WTC11 (cell line): Measurements from ENCODE around the gene ZWINT. TPM values are rescaled to one million over a fixed set of nuclear protein-coding genes. Genes with fewer than 3 reads are reported as not detected.

Experiments
- ATAC-seq: fragments of 200-7000 bp; cut with Tn5 transposase; 2 replicates; pipeline ENCODE4 v1.10.0; 2021; ENCODE audit warnings: mild to moderate bottlenecking, moderate library complexity
- Bru-seq: library from RNA; stranded (reverse); fragments of 400-500 nt; gene quantifications from one replicate; lab custom pipeline; 2021; lab: Mats Ljungman, UMichigan
- CTCF ChIA-PET: fragments of 300-600 bp; sonication (Branson Sonifier 250); formaldehyde crosslinking; loops from one replicate; lab custom pipeline; 2021; ENCODE audit warnings: antibody characterized with exemption; lab: Charles Lee
- POLR2A ChIA-PET: fragments of 350-600 bp; sonication (Branson Sonifier 250); formaldehyde crosslinking; loops from one replicate; lab custom pipeline; 2021; ENCODE audit warnings: antibody characterized with exemption; lab: Charles Lee
- DNase-seq: peaks from one replicate; pipeline ENCODE4 v3.0.0; 2021; ENCODE audit warnings: low spot score
- H3K27ac Mint-ChIP-seq: 2 replicates; pipeline ENCODE4 v1.8.0; 2021; ENCODE audit warnings: mixed read lengths
- H3K27me3 Mint-ChIP-seq: 2 replicates; pipeline ENCODE4 v1.8.0; 2021; ENCODE audit warnings: low read depth, mild to moderate bottlenecking, moderate library complexity, mixed read lengths
- H3K36me3 Mint-ChIP-seq: 2 replicates; pipeline ENCODE4 v1.8.0; 2021; ENCODE audit warnings: mixed read lengths
- H3K4me1 Mint-ChIP-seq: 2 replicates; pipeline ENCODE4 v1.8.0; 2022; ENCODE audit warnings: mixed read lengths
- H3K4me3 Mint-ChIP-seq: 2 replicates; pipeline ENCODE4 v1.8.0; 2021; ENCODE audit warnings: mild to moderate bottlenecking, moderate library complexity, mixed read lengths
- H3K9me3 Mint-ChIP-seq: 2 replicates; pipeline ENCODE4 v1.8.0; 2021; ENCODE audit warnings: mixed read lengths
- CREM ChIP-seq: sonication (generic); formaldehyde crosslinking; IDR thresholded peaks from 2 replicates; pipeline ENCODE4 v1.8.1; 2022; ENCODE audit warnings: mild to moderate bottlenecking, missing genetic modification reagents, moderate library complexity
- ETV6 ChIP-seq: sonication (generic); formaldehyde crosslinking; IDR thresholded peaks from 2 replicates; pipeline ENCODE4 v1.8.1; 2022; ENCODE audit warnings: mild to moderate bottlenecking, missing genetic modification reagents
- FOXK1 ChIP-seq: sonication (generic); formaldehyde crosslinking; IDR thresholded peaks from 2 replicates; pipeline ENCODE4 v1.8.0; 2022; ENCODE audit warnings: mild to moderate bottlenecking, moderate library complexity, missing genetic modification reagents
- FOXP1 ChIP-seq: sonication (generic); formaldehyde crosslinking; IDR thresholded peaks from 2 replicates; pipeline ENCODE4 v1.8.0; 2022; ENCODE audit warnings: missing genetic modification reagents, mild to moderate bottlenecking, moderate library complexity, borderline replicate concordance
- GABPB1 ChIP-seq: sonication (generic); formaldehyde crosslinking; IDR thresholded peaks from 2 replicates; pipeline ENCODE4 v1.8.1; 2023; ENCODE audit warnings: mild to moderate bottlenecking, missing genetic modification reagents
- MYBL2 ChIP-seq: sonication (generic); formaldehyde crosslinking; IDR thresholded peaks from 2 replicates; pipeline ENCODE4 v1.8.1; 2023; ENCODE audit warnings: mild to moderate bottlenecking, moderate library complexity, missing genetic modification reagents
- NFE2L1 ChIP-seq: sonication (generic); formaldehyde crosslinking; IDR thresholded peaks from 2 replicates; pipeline ENCODE4 v1.8.1; 2023; ENCODE audit warnings: missing genetic modification reagents
- NFYB ChIP-seq: sonication (generic); formaldehyde crosslinking; conservative IDR thresholded peaks from 2 replicates; pipeline ENCODE4 v1.8.0; 2022; ENCODE audit warnings: low read depth, missing genetic modification reagents
- RORB ChIP-seq: fragments of 250-450 bp; sonication (Bioruptor Pico); IDR thresholded peaks from 2 replicates; pipeline ENCODE4 v1.9.0; 2021; ENCODE audit warnings: mild to moderate bottlenecking
- SP1 ChIP-seq: sonication (generic); formaldehyde crosslinking; conservative IDR thresholded peaks from 2 replicates; pipeline ENCODE4 v1.8.1; 2022; ENCODE audit warnings: missing genetic modification reagents
- TEAD1 ChIP-seq: sonication (generic); formaldehyde crosslinking; IDR thresholded peaks from 2 replicates; pipeline ENCODE4 v1.8.0; 2022; ENCODE audit warnings: mild to moderate bottlenecking, missing genetic modification reagents
- TP53 ChIP-seq: sonication (generic); formaldehyde crosslinking; IDR thresholded peaks from 2 replicates; pipeline ENCODE4 v1.8.1; 2023; ENCODE audit warnings: mild to moderate bottlenecking, missing genetic modification reagents
- ZNF232 ChIP-seq: sonication (generic); formaldehyde crosslinking; IDR thresholded peaks from 2 replicates; pipeline ENCODE4 v1.8.0; 2022; ENCODE audit warnings: mild to moderate bottlenecking, missing genetic modification reagents
- ZNF317 ChIP-seq: sonication (generic); formaldehyde crosslinking; IDR thresholded peaks from 2 replicates; pipeline ENCODE4 v1.8.1; 2023; ENCODE audit warnings: low read depth, mild to moderate bottlenecking, moderate library complexity, missing genetic modification reagents, borderline replicate concordance
- long read RNA-seq, 3 experiments: library from RNA in 1 of 3; library from capped mRNA in 1 of 3; library from polyadenylated mRNA in 1 of 3; unstranded in 2 of 3; stranded (forward) in 1 of 3; transcript quantifications; one replicate each; pipeline ENCODE4 v2.0.0, GENCODE V29; 2021
- total RNA-seq: library from RNA; stranded (reverse); gene quantifications from 3 replicates; pipeline ENCODE4 v1.2.3, GENCODE V29; 2021
- TF ChIP-seq, protein P1 (sequence below): sonication (generic); formaldehyde crosslinking; IDR thresholded peaks from 2 replicates; pipeline ENCODE4 v1.8.0; 2022; ENCODE audit warnings: mild to moderate bottlenecking, missing genetic modification reagents
- TF ChIP-seq, protein P2 (sequence below): sonication (generic); formaldehyde crosslinking; IDR thresholded peaks from 2 replicates; pipeline ENCODE4 v1.8.1; 2022; ENCODE audit warnings: low read depth, mild to moderate bottlenecking, moderate library complexity, missing genetic modification reagents, borderline replicate concordance
- TF ChIP-seq, protein P3 (sequence below): sonication (generic); formaldehyde crosslinking; IDR thresholded peaks from 2 replicates; pipeline ENCODE4 v1.8.1; 2022; ENCODE audit warnings: mild to moderate bottlenecking, missing genetic modification reagents, moderate library complexity, borderline replicate concordance
- TF ChIP-seq, protein P4 (sequence below): sonication (generic); formaldehyde crosslinking; IDR thresholded peaks from 2 replicates; pipeline ENCODE4 v1.8.1; 2022; ENCODE audit warnings: mild to moderate bottlenecking, moderate library complexity, missing genetic modification reagents
- TF ChIP-seq, protein P5 (sequence below): sonication (generic); formaldehyde crosslinking; IDR thresholded peaks from 2 replicates; pipeline ENCODE4 v1.8.0; 2022; ENCODE audit warnings: mild to moderate bottlenecking, missing genetic modification reagents
- TF ChIP-seq, protein P6 (sequence below): sonication (generic); formaldehyde crosslinking; IDR thresholded peaks from 2 replicates; pipeline ENCODE4 v1.8.1; 2023; ENCODE audit warnings: mild to moderate bottlenecking, missing genetic modification reagents, moderate library complexity
- TF ChIP-seq, protein P7 (sequence below): sonication (generic); formaldehyde crosslinking; IDR thresholded peaks from 2 replicates; pipeline ENCODE4 v1.8.1; 2023; ENCODE audit warnings: mild to moderate bottlenecking, missing genetic modification reagents, borderline replicate concordance

Gene ZWINT, protein sequence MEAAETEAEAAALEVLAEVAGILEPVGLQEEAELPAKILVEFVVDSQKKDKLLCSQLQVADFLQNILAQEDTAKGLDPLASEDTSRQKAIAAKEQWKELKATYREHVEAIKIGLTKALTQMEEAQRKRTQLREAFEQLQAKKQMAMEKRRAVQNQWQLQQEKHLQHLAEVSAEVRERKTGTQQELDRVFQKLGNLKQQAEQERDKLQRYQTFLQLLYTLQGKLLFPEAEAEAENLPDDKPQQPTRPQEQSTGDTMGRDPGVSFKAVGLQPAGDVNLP
- 66.9 to 67.8 TPM (median 67.8 TPM) in 3 replicates for total RNA-seq
- Bru-seq, nascent RNA, result percentile 97 among the genes with signal in this experiment
- long read RNA-seq, experiment 1, transcript ZWINT-204 (8 exons, 1,851 nt), result minor isoform, 28 of 425 reads
- long read RNA-seq, experiment 1, transcript ZWINT-203 (9 exons, 1,872 nt), result major isoform, 236 of 425 reads
- long read RNA-seq, experiment 1, transcript ZWINT-209 (7 exons, 1,961 nt), result minor isoform, 12 of 425 reads
- long read RNA-seq, experiment 1, transcript ZWINT-202 (9 exons, 807 nt), result minor isoform, 34 of 425 reads
- long read RNA-seq, experiment 1, partial matches to known transcripts, result 28 of 425 reads
- long read RNA-seq, experiment 1, other reads (novel, unspliced or antisense), result 86 of 425 reads
- long read RNA-seq, experiment 2, transcript ZWINT-202 (9 exons, 807 nt), result minor isoform, 9 of 105 reads
- long read RNA-seq, experiment 2, transcript ZWINT-203 (9 exons, 1,872 nt), result major isoform, 37 of 105 reads
- long read RNA-seq, experiment 2, partial matches to known transcripts, result 15 of 105 reads
- long read RNA-seq, experiment 2, other reads (novel, unspliced or antisense), result 40 of 105 reads
- long read RNA-seq, experiment 3, transcript ZWINT-203 (9 exons, 1,872 nt), result major isoform, 238 of 441 reads
- long read RNA-seq, experiment 3, transcript ZWINT-204 (8 exons, 1,851 nt), result minor isoform, 26 of 441 reads
- long read RNA-seq, experiment 3, transcript ZWINT-209 (7 exons, 1,961 nt), result minor isoform, 8 of 441 reads
- long read RNA-seq, experiment 3, transcript ZWINT-202 (9 exons, 807 nt), result minor isoform, 31 of 441 reads
- long read RNA-seq, experiment 3, partial matches to known transcripts, result 40 of 441 reads
- long read RNA-seq, experiment 3, other reads (novel, unspliced or antisense), result 98 of 441 reads

DNA sequence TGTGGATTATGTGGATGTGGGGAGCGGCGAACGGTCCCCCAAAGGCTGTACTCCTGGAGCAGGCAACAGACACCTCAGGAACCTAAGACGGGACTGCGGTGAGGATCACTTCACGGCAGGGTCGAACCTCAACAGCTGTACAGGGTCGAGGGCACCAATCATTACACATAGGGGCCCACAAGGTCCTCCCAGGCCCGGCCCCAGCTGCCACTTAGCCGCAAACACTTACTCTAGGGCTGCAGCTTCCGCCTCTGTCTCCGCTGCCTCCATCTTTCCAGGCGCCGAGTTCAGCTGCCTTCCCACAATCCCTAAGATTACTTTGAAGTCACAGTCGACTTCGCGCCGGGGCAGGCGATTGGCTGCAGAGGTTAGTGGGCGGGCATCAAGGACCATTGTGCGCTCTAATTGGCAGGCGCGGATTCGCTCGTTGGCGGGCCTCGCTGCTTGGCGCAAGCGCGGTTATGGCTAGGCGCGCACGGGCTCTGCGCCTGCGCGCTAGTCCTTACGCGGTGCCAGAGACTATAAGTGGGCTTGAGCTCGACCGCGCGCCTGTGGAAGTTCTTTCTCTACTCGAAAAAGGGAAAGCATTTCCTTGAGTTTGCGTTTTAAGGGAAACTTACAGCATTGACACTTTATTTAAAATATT is at the start of gene ZWINT:
Gene ZWINT, minus strand, starts transcription at position 293 of the 646 bp plus-strand sequence. Its CDS starts 23 bp downstream, at position 270.
- Mint-ChIP-seq H3K9me3 (no peaks in the 10 kb centered on the region), H3K4me3 (peak within 1 kb of the TSS; percentile 100), H3K27me3 (no peaks in the 10 kb centered on the region; the same call in 1 of the 2 replicates), H3K27ac (peak within 1 kb of the TSS; percentile 94), H3K36me3 (peaks cover 31% of the 10 kb centered on the region), H3K4me1 (peaks cover 15% of the 10 kb centered on the region)
- CTCF ChIA-PET, result interaction anchor here (0.6 to 1.5 kb wide), 3 partner anchors 9 to 421 kb away, joined by 3 to 7 read pairs (median 3); no protein-coding TSS in a partner anchor
- ATAC-seq (peak; percentile 99), DNase-seq (peak; percentile 94)
- TF ChIP-seq, protein P1, sequence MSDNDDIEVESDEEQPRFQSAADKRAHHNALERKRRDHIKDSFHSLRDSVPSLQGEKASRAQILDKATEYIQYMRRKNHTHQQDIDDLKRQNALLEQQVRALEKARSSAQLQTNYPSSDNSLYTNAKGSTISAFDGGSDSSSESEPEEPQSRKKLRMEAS (CRISPR knock-in tag), result peak; percentile 50; the same call in 1 of the 2 replicates
- TF ChIP-seq MYBL2 (CRISPR knock-in tag) (peak; percentile 57; the same call in 1 of the 2 replicates), RORB (CRISPR knock-in tag) (no peak), NFE2L1 (0 out of 2 replicates have a peak, but pooled peaks have one; percentile 33), NFYB (peak; percentile 91), SP1 (CRISPR knock-in tag) (peak; percentile 68), ZNF232 (no peak), ZNF317 (CRISPR knock-in tag) (no peak), GABPB1 (CRISPR knock-in tag) (peak; percentile 75), TP53 (CRISPR knock-in tag) (no peak), FOXK1 (CRISPR knock-in tag) (peak; percentile 67; the same call in 1 of the 2 replicates), CREM (CRISPR knock-in tag) (peak; percentile 54; the same call in 1 of the 2 replicates), TEAD1 (CRISPR knock-in tag) (0 out of 2 replicates have a peak, but pooled peaks have one; percentile 19), ETV6 (0 out of 2 replicates have a peak, but pooled peaks have one; percentile 13), FOXP1 (CRISPR knock-in tag) (peak; percentile 59; the same call in 1 of the 2 replicates)
- TF ChIP-seq, protein P2, sequence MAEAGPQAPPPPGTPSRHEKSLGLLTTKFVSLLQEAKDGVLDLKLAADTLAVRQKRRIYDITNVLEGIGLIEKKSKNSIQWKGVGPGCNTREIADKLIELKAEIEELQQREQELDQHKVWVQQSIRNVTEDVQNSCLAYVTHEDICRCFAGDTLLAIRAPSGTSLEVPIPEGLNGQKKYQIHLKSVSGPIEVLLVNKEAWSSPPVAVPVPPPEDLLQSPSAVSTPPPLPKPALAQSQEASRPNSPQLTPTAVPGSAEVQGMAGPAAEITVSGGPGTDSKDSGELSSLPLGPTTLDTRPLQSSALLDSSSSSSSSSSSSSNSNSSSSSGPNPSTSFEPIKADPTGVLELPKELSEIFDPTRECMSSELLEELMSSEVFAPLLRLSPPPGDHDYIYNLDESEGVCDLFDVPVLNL (CRISPR knock-in tag), result peak; percentile 96
- TF ChIP-seq, protein P3, sequence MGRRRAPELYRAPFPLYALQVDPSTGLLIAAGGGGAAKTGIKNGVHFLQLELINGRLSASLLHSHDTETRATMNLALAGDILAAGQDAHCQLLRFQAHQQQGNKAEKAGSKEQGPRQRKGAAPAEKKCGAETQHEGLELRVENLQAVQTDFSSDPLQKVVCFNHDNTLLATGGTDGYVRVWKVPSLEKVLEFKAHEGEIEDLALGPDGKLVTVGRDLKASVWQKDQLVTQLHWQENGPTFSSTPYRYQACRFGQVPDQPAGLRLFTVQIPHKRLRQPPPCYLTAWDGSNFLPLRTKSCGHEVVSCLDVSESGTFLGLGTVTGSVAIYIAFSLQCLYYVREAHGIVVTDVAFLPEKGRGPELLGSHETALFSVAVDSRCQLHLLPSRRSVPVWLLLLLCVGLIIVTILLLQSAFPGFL (CRISPR knock-in tag), result no peak
- TF ChIP-seq, protein P4, sequence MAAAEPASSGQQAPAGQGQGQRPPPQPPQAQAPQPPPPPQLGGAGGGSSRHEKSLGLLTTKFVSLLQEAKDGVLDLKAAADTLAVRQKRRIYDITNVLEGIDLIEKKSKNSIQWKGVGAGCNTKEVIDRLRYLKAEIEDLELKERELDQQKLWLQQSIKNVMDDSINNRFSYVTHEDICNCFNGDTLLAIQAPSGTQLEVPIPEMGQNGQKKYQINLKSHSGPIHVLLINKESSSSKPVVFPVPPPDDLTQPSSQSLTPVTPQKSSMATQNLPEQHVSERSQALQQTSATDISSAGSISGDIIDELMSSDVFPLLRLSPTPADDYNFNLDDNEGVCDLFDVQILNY (CRISPR knock-in tag), result peak; percentile 94
- TF ChIP-seq, protein P5, sequence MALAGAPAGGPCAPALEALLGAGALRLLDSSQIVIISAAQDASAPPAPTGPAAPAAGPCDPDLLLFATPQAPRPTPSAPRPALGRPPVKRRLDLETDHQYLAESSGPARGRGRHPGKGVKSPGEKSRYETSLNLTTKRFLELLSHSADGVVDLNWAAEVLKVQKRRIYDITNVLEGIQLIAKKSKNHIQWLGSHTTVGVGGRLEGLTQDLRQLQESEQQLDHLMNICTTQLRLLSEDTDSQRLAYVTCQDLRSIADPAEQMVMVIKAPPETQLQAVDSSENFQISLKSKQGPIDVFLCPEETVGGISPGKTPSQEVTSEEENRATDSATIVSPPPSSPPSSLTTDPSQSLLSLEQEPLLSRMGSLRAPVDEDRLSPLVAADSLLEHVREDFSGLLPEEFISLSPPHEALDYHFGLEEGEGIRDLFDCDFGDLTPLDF (CRISPR knock-in tag), result 0 out of 2 replicates have a peak, but pooled peaks have one; percentile 22
- TF ChIP-seq, protein P6, sequence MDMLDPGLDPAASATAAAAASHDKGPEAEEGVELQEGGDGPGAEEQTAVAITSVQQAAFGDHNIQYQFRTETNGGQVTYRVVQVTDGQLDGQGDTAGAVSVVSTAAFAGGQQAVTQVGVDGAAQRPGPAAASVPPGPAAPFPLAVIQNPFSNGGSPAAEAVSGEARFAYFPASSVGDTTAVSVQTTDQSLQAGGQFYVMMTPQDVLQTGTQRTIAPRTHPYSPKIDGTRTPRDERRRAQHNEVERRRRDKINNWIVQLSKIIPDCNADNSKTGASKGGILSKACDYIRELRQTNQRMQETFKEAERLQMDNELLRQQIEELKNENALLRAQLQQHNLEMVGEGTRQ (CRISPR knock-in tag), result no peak
- TF ChIP-seq, protein P7, sequence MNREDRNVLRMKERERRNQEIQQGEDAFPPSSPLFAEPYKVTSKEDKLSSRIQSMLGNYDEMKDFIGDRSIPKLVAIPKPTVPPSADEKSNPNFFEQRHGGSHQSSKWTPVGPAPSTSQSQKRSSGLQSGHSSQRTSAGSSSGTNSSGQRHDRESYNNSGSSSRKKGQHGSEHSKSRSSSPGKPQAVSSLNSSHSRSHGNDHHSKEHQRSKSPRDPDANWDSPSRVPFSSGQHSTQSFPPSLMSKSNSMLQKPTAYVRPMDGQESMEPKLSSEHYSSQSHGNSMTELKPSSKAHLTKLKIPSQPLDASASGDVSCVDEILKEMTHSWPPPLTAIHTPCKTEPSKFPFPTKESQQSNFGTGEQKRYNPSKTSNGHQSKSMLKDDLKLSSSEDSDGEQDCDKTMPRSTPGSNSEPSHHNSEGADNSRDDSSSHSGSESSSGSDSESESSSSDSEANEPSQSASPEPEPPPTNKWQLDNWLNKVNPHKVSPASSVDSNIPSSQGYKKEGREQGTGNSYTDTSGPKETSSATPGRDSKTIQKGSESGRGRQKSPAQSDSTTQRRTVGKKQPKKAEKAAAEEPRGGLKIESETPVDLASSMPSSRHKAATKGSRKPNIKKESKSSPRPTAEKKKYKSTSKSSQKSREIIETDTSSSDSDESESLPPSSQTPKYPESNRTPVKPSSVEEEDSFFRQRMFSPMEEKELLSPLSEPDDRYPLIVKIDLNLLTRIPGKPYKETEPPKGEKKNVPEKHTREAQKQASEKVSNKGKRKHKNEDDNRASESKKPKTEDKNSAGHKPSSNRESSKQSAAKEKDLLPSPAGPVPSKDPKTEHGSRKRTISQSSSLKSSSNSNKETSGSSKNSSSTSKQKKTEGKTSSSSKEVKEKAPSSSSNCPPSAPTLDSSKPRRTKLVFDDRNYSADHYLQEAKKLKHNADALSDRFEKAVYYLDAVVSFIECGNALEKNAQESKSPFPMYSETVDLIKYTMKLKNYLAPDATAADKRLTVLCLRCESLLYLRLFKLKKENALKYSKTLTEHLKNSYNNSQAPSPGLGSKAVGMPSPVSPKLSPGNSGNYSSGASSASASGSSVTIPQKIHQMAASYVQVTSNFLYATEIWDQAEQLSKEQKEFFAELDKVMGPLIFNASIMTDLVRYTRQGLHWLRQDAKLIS (CRISPR knock-in tag), result no peak
- POLR2A ChIA-PET, result interaction anchor here (0.7 to 1.5 kb wide), 5 partner anchors 9 to 1319 kb away, joined by 3 to 4 read pairs (median 3); no protein-coding TSS in a partner anchor
